Cardiac fibroblast (primary cell): ENCODE results near the gene RNF40.

Experiments used
- DNase-seq, 2 donors: peaks; one replicate each; pipeline versions ENCODE4 v3.0.0 to v3.0.0-alpha.2; 2010; ENCODE audit warnings: low read depth in 2 of 2
- H3K4me3 ChIP-seq, 2 donors: replicated peaks in 1 of 2; 1 replicate in 1 of 2; 2 replicates in 1 of 2; pipeline ENCODE4 v1.5.1; 2011; ENCODE audit warnings: low read depth in 2 of 2, low read length in 2 of 2, mild to moderate bottlenecking in 2 of 2, moderate library complexity in 1 of 2
- CTCF ChIP-seq: IDR thresholded peaks from one replicate; pipeline ENCODE4 v1.5.1; 2011; ENCODE audit warnings: low read depth, mild to moderate bottlenecking, low read length, inconsistent platforms

The RNF40 gene

GRCh38 chr16:30780549-30780948 is 18.4 kb downstream of the RNF40 start:
- TF ChIP-seq CTCF: no peak
- no peak for DNase-seq
- H3K4me3 ChIP-seq: no peak overlapping the region

DNA sequence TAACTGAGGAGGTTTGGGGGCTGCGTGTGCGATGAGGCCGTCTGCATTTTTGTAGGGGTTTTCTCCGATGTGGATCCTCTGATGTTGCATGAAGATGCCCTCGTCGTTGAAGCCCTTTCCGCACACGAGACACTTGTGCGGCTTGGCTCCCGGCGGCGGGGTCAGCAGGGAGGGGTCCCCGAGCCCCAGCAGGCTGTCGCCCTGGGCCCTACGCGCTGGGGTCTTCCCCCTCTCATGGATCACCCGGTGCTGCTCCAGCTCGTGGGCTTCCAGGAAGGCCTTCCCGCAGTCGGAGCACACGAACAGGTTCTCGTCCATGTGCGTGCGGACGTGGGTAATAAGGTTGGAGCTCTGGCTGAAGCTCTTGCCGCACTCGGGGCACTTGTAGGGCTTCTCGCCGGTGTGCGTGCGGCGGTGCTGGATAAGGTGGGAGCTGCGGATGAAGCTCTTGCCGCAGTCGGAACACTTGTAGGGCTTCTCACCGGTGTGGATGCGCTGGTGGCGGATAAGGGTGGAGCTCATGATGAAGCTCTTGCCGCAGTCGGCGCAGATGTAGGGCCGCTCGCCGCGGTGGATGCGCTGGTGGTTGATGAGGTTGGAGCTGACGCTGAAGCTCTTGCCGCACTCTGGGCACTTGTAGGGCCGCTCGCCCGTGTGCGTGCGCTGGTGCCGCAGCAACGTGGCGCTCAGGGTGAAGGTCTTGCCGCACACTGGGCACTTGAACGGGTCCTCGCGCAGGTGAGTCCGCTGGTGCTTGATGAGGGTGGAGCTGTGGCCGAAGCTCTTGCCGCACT is 20.6 kb downstream of the RNF40 start:
- H3K4me3 ChIP-seq: no peak overlapping the region
- no peak for DNase-seq
- no peak for TF ChIP-seq CTCF

DNA sequence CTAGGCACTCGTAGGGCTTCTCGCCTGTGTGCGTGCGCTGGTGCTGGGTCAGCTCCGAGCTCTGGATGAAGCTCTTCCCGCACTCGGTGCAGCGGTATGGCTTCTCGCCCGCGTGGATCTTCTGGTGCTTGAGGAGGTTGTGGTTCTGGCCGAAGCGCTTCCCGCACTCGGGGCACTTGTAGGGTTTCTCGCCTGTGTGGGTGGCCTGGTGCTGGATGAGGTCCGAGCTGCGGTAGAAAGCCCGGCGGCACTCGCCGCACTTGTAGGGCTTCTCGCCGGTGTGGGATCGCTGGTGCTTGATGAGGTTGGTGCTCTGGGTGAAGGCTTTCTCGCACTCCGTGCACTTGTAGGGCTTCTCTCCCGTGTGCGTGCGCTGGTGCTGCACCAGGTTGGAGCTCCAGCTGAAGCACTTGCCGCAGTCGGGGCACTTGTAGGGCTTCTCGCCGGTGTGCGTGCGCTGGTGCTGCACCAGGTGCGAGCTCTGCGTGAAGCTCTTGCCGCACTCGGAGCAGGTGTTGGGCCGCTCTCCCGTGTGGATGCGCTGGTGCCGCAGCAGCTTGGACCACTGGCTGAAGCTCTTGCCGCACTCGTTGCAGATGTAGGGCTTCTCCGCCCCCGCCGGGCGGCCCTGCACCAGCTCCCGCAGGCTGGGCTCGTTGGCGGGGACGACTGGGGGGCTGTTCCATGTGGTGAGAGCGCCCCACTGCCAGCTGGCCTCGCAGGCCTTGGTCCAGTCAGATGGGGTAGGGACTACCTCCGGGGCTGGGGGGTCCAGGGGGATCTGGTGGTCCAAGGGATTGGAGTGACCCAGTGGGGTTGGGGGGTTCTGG is 21.4 kb downstream of the RNF40 start:
- no peak for DNase-seq
- H3K4me3 ChIP-seq: no peak overlapping the region
- no peak for TF ChIP-seq CTCF

DNA sequence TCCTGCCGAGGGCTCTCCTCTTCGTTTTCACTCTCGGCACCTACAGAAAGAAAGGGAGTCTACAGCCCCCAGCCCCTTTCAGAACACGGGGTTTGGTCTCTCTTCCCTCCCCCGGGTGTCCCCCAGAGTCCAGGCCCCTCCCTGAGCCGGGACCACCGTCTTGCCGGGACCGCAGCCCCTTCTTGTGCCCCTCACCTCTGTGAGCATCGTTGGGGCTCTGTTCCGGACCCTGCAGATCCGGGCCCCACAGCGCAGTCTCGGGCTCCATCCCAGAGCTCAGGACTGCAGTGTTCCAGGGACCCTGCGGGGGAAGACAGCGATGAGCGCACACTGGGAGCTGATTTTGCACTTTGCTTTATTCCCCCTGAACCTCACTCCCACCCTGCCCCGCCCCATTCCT is 22.1 kb downstream of the RNF40 start:
- H3K4me3 ChIP-seq: no peak overlapping the region
- TF ChIP-seq CTCF: no peak
- no peak for DNase-seq

DNA sequence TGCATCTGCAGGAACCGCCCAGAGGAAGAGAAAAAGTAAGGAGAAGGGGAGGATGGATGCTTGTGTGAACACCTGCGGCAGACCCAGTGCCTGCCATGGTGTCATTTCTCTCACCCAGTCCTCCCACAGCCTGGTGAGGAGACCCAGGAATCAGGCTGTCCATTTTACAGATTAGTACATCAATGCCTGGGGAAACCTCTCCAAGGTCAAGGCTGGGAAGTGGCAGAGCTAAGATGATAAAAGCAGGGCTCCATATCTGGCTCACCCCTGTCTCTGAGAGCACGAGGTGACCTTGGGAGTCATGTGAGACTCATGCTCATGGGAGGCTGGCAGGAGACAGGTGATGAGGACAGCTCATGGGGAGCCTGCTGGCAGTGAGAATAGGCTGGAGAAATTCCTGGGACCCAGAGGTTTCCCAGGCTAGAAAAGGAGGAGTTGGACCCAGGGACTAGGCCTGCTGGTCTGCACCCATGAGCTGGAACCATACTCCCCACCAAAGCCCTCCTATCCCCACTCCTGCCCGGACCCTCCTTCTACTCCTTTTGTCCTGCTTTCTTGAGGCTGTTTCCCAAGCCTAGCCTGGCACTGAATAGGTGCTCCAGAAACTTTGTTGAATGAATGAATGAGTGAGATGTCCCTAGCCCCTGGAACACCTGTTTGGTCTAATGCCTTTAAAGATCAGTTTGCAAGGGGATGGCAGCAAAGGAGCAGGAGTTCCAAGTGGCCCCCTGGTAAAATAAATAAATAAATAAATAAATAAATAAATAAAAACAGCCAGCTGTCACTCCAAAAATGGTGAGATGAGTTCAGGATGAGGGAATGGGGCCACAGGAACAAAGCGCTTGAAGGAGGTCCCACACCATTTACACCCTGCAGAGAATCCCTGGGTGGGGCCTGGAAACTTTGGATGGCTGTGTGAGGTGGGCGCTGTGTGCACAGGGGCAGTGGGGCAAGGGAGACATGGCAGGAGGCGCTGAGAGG is 23.3 kb downstream of the RNF40 start:
- DNase-seq: no peak
- H3K4me3 ChIP-seq: peak overlapping the region; percentile 75 to 95
- TF ChIP-seq CTCF: no peak
